HG02571 (cell line): ENCODE data around the gene KCNJ6.

Experiments
- ATAC-seq: cut with Tn5 transposase; IDR thresholded peaks from one replicate; pipeline ENCODE4 v1.9.1; 2021; ENCODE audit warnings: mild to moderate bottlenecking, moderate library complexity; ENCODE audit not compliant: unreplicated experiment

Gene KCNJ6

GRCh38 chr21:37907076-37907475 lies 9.2 kb downstream of the KCNJ6 start:
- ATAC-seq = no peak

DNA sequence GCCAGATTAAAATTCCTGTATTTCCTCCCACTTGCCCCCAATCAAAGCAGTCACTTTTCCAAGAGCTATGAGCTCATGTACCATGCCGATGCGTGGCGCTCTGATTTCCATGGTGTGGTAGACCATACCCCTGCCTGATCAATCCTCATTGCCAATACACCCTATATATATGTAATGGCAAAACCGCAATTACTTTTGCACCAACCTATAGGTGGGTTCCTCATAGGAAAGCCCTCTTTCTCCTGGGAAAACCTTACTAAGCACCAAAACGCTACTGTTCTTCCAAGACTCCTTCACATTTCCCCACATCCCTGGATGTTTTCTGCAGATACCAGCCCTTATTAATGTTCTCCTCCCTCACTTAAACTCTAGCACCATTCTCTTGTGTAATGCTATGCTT lies 11.0 kb downstream of the KCNJ6 start:
- no peak for ATAC-seq

DNA sequence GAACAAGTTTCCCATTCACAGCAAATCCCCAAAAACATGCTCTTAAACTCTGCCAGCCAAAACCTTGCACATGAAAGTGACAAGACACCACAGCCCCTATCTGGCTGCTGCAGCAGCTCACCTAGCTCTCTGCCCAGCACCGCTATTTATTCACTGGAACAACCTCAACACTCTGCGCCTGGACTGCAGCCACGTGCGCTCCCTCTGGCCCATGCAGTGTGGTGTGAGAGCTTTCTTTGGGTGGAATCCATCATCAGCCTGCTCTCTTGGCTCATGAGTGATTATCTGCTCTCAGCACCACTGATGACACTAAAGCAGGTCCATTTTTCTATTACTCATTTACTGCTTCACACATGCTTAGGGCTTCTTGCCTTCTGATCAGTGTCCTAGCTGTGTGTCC lies 11.4 kb downstream of the KCNJ6 start:
- no peak for ATAC-seq

DNA sequence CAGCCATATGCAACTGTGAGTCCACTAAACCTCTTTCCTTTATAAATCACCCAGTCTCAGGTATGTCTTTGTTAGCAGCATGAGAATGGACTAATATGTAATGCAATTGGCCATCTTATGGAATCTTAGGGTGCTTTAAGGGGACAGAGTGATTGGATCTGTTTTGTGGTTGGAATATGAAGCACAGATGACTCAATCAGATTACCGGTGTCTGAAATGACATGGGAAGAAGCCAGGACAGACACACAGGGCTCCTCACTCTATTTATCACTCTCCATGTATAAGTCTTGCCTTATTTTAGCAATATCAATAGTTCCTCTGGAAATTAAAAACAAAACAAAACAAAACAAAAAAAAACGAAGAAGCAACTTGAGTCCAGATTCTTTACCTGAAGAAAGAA lies 12.9 kb downstream of the KCNJ6 start:
- ATAC-seq = no peak

DNA sequence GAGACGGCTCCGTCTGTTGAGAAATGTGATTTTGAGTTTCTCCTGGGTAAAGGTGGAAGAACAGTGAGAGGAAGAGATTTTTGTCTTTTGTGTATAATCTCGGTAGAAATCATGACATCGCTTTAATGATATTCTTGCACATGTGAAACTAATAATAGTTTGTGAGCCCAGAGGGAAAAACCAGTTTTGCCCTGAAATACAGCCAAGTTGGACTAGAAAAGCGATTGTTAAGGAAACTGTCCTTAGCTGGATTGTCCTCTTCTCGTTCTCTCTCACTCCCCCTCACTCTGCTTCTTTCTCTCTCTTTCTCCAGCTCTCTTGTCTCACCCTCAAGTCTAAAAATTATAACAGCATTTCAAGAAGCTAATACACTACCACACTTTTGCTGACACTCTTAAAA lies 17.1 kb downstream of the KCNJ6 start:
- no peak for ATAC-seq

GRCh38 chr21:37896788-37897187 lies 19.5 kb downstream of the KCNJ6 start:
- no peak for ATAC-seq

GRCh38 chr21:37891972-37892371 lies 24.3 kb downstream of the KCNJ6 start:
- no peak for ATAC-seq

DNA sequence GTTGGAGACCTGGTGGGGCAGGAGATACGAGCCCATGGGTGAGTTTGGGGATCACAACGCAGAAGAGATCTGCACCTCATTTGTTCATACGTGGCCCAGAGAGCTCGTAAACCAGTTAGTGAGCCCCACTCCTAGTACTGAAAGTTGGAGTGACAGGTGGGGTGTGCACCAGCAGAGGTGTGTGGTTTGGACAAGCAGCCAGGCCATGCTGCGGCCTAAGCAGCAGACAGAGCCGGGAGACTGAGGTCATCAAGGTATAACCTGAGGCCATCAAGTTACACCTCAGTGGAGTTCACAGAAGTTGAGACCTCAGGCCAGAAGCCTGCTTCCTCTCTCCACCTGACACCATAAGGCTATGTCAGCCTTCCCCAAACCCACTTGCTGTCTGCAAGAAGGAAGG lies 27.6 kb downstream of the KCNJ6 start:
- ATAC-seq = no peak

DNA sequence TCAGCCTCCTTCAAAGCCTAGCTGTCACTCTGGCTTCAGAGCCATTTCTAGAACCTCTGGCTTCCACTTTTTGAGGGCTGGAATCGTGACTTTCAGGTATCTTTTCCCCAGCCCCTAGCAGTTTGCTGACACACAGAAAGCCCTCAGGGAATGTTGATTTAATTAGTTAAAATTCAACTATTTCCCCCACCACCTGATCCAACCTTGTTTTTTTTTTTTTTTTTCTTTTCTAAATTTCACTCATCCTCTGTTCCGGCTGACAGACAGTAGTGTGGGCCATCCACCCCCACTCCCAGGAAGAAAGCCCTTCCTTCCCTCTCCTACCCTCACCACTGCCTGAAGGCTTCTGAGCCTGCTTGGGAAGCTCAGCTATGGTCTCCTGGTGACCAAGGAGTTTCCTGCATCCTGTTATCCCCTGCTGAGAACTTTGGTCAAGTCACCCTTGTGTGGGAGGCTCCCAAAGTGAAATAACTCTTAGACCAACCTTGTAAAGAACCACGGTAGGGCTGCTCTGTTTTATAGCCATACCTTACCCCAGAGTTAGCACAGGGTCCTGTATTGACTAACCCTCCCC lies 29.4 kb downstream of the KCNJ6 start:
- no peak for ATAC-seq

GRCh38 chr21:37886120-37886519 lies 30.1 kb downstream of the KCNJ6 start:
- ATAC-seq = no peak

GRCh38 chr21:37878946-37879660 lies 37.2 kb downstream of the KCNJ6 start:
- ATAC-seq = no peak

DNA sequence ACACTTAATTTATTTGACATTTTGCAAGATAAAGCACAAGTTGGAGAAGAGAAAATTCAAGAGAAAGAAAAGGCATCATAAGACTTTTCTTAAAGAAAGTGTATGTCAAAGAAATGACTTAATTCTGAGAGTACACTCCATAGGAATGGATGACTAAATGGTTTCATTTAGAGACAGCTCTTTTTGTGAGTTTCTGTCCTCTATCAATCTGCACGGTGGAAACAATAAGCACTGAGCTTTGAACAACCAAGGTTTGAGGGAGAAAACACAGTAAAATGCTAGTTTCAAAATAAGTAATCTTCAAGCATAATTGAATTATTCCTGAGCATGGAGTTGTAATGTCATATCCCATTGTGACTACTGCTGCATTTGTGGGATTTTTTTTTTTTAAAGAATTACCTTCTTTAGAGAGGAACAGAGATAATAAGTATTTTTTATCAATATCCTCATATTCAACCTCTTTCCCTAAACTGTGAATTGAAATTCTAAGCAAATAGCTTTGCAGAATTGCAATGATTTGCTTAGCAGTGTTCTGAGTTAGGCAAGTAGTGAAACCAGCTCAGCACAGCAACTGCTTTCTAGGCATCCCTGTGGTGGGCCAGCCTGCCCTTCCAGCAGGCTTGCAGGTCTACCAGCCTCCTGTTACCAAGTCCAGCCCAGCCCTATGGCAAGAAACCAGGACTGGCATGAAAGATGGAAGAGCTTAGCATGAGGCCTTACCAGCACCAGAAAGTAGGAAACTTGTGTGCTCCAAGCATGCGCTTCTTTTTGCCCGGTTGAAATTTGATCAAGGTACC lies 38.2 kb downstream of the KCNJ6 start:
- ATAC-seq = no peak

GRCh38 chr21:37877171-37877570 lies 39.1 kb downstream of the KCNJ6 start:
- ATAC-seq = no peak

DNA sequence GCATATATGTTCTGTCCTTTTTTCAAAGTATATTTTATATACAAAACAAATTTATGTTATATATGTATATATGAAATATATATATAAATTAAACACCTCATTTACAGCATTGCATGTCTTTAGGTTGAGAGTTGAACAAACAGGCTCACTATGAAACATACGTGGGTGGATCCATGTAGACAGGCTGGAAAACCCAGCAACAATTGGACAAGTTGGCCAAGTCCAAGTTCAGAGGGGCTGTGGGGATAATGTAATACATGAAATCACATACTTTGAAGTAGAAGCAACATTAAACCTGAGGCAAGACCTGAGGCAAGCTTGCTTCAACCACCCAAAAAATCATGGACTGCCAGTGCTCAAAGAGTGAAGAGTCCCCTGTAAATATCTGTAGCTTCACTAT lies 39.7 kb downstream of the KCNJ6 start:
- ATAC-seq = no peak

- no peak for ATAC-seq
Measured at GRCh38 chr21:37874904-37875780, 41.1 kb downstream of the KCNJ6 start.

DNA sequence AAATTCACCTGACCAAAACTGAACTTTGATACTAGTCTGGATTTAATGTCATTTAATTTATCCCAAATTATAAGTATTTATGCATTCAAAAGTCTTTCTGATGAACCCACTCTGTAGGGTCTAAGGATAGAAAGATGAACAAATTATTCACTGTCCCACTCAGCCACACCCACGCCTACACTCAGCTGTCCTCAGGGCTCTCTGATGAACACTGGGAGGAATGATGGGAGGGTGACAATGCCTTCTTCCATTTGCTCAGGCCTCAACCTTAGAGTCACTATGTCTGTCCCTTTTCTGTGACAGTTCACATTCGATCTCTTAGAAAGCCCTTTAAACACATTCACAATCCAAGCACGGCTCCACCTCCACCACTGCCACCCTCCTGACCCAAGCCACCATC lies 41.8 kb downstream of the KCNJ6 start:
- no peak for ATAC-seq

- ATAC-seq = no peak
Measured at GRCh38 chr21:37873655-37874054, 42.6 kb downstream of the KCNJ6 start.

DNA sequence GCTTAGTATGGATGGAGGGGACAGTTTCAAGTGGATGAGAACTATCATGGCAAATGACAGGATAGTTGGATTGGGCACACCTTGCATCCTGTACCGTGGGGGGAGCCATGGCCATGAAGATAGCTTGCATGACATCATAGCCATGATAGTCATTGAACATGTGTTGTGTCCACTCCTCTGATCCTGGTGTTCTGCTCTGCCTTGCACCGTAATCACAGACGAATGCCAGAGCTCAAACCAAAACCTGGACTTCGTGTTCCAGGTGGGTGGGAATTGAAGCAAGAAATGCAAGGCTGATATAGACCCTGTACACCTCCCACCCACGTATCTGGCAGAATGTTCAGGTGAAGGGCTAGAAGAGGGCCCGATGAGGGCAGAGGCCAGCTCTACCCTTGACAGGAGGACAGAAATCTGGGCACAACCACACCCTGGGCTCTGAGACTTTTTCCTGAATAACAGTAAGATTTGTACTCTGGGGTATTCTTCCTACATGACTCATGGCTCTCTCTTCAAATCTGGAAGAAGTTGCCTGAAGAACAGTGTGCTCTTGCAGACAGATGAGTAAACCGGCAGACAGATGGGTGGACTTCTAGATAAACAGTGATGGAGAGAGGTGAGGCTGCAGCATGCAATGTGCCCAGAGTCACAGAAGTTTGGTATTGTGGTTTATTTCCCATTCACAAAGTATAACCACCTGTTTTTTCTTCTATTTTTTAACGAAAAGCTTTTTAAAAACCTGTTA lies 45.0 kb downstream of the KCNJ6 start:
- ATAC-seq = no peak

GRCh38 chr21:37870221-37870620 lies 46.0 kb downstream of the KCNJ6 start:
- ATAC-seq = no peak

DNA sequence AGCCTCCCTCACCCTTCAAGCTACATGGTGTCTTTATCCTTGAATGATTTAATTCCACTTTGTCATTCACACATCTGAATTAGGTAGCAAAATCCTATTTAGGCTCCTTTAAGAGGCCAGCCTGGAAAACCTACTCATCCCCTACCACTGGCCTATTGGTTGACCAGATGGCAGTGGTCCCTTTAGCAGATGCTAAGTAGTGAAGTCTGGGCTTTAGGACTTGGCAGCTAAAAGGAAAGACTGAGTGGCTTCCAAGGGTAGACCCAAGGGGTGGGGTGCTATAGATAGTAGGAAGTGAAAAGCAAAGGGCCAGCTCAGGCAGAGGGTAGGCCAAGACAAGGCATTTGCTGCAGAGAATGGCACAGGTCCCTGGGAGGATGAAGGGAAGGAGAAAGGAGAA lies 46.6 kb downstream of the KCNJ6 start:
- ATAC-seq = no peak
